Endodermal cell (in vitro differentiated cells): ENCODE measurements around the gene CENPF. TPM values are rescaled to one million over a fixed set of nuclear protein-coding genes. Genes with fewer than 3 reads are reported as not detected.

Experiments
- DNase-seq: peaks from one replicate; pipeline ENCODE4 v3.0.0-alpha.2; 2017
- H3K27ac ChIP-seq: 2 replicates; pipeline ENCODE4 v1.5.1; 2013; ENCODE audit warnings: mild to moderate bottlenecking, low read depth, low read length, moderate library complexity
- H3K27me3 ChIP-seq: 2 replicates; pipeline ENCODE4 v1.6.1; 2013; ENCODE audit warnings: mild to moderate bottlenecking, low read length, moderate library complexity; ENCODE audit not compliant: insufficient read depth, control insufficient read depth, poor library complexity, severe bottlenecking
- H3K36me3 ChIP-seq: 2 replicates; pipeline ENCODE4 v1.7.0; 2013; ENCODE audit warnings: mild to moderate bottlenecking, low read length, moderate library complexity; ENCODE audit not compliant: control insufficient read depth, insufficient read depth
- H3K4me1 ChIP-seq: one replicate; pipeline ENCODE4 v1.7.0; 2013; ENCODE audit warnings: low read length; ENCODE audit not compliant: control insufficient read depth, insufficient read depth
- H3K4me3 ChIP-seq: 2 replicates; pipeline ENCODE4 v1.5.1; 2013; ENCODE audit warnings: mild to moderate bottlenecking, low read length, moderate library complexity
- H3K9ac ChIP-seq: 2 replicates; pipeline ENCODE4 v1.6.1; 2013; ENCODE audit warnings: mild to moderate bottlenecking, low read length, moderate library complexity; ENCODE audit not compliant: poor library complexity, severe bottlenecking; ENCODE audit errors: extremely low read depth
- H3K9me3 ChIP-seq: 2 replicates; pipeline ENCODE4 v1.6.1; 2013; ENCODE audit warnings: mild to moderate bottlenecking, low read length, moderate library complexity; ENCODE audit not compliant: control insufficient read depth
- H3K27ac Mint-ChIP-seq: 2 replicates; pipeline ENCODE4 v1.8.0; 2020; ENCODE audit warnings: mixed read lengths
- H3K27me3 Mint-ChIP-seq: 2 replicates; pipeline ENCODE4 v1.8.0; 2021; ENCODE audit warnings: mild to moderate bottlenecking, mixed read lengths; ENCODE audit not compliant: insufficient read depth
- H3K36me3 Mint-ChIP-seq: 2 replicates; pipeline ENCODE4 v1.8.0; 2020; ENCODE audit warnings: low read depth, mixed read lengths
- H3K4me1 Mint-ChIP-seq: 2 replicates; pipeline ENCODE4 v1.8.0; 2020; ENCODE audit warnings: mixed read lengths
- H3K4me3 Mint-ChIP-seq: 2 replicates; pipeline ENCODE4 v1.8.0; 2020; ENCODE audit warnings: mild to moderate bottlenecking, moderate library complexity, mixed read lengths
- H3K9me3 Mint-ChIP-seq: 2 replicates; pipeline ENCODE4 v1.8.0; 2020; ENCODE audit warnings: mild to moderate bottlenecking, mixed read lengths
- CTCF ChIP-seq: fragments of 200-600 bp; sonication (generic); conservative IDR thresholded peaks from 2 replicates; pipeline ENCODE4 v1.5.0; 2021; ENCODE audit warnings: antibody characterized with exemption, mild to moderate bottlenecking
- whole genome bisulfite sequencing, 2 experiments: methylation state at CpG; one replicate each; pipeline versions ENCODE4 v1.1.5 to v1.1.7; 2013; ENCODE audit warnings: missing lambda C conversion rate in 2 of 2, mixed read lengths in 1 of 2; ENCODE audit not compliant: insufficient coverage in 1 of 2, insufficient read length in 1 of 2; 5-methylcytosine and 5-hydroxymethylcytosine counted together
- total RNA-seq, 2 donors: library from RNA; stranded (reverse); fragmentation: NEBNext Ultra II Directional in 1 of 2; extraction: Animal tissue kit (Norgen Biotek cat#: 25700) in 1 of 2; gene quantifications; 2 replicates in 1 of 2; 3 replicates in 1 of 2; pipeline ENCODE4 v1.2.1, GENCODE V29; 2021

The CENPF gene
- total RNA-seq, 2 donors from 2014 or later, result 77.2 to 87.2 TPM

GRCh38 chr1:214643030-214643429 is 40.0 kb downstream of the CENPF start:
- Histone ChIP-seq H3K9me3 (no peaks in the 10 kb centered on the region), H3K4me1 (no peaks in the 10 kb centered on the region), H3K4me3 (no peak overlapping the region), H3K36me3 (peaks cover 96% of the 10 kb centered on the region), H3K27ac (no peak overlapping the region), H3K9ac (no peak overlapping the region), H3K27me3 (no peaks in the 10 kb centered on the region)
- DNase-seq, result no peak
- Mint-ChIP-seq H3K27me3 (no peaks in the 10 kb centered on the region), H3K9me3 (no peaks in the 10 kb centered on the region), H3K36me3 (peaks cover 45% of the 10 kb centered on the region), H3K4me3 (no peak overlapping the region), H3K27ac (no peak overlapping the region), H3K4me1 (peaks cover under 1% of the 10 kb centered on the region)
- 93 to 98% methylated on average over 5 to 8 of the region's 8 CpGs for WGBS, 2 experiments
- TF ChIP-seq CTCF, result no peak

GRCh38 chr1:214645712-214646111 is 42.7 kb downstream of the CENPF start:
- WGBS, 2 experiments, result 95 to 96% methylated on average over 10 of the region's 10 CpGs
- peaks cover 7% of the 10 kb centered on the region for H3K4me1 Mint-ChIP-seq
- H3K36me3 ChIP-seq, result peaks cover 93% of the 10 kb centered on the region

GRCh38 chr1:214648801-214649200 is 45.8 kb downstream of the CENPF start:
- Histone ChIP-seq H3K4me1 (no peaks in the 10 kb centered on the region), H3K27me3 (no peaks in the 10 kb centered on the region), H3K27ac (no peak overlapping the region), H3K9ac (no peak overlapping the region), H3K4me3 (no peak overlapping the region), H3K36me3 (peaks cover 87% of the 10 kb centered on the region), H3K9me3 (no peaks in the 10 kb centered on the region)
- Mint-ChIP-seq H3K4me1 (peaks cover 7% of the 10 kb centered on the region), H3K4me3 (no peak overlapping the region), H3K36me3 (peaks cover 74% of the 10 kb centered on the region), H3K9me3 (no peaks in the 10 kb centered on the region), H3K27me3 (no peaks in the 10 kb centered on the region), H3K27ac (no peak overlapping the region)
- no peak for TF ChIP-seq CTCF
- no peak for DNase-seq
- WGBS, 2 experiments, result 90 to 96% methylated on average over 2 to 3 of the region's 3 CpGs

More at GRCh38 chr1:214645712-214646111, 42.7 kb downstream of the CENPF start:
- Histone ChIP-seq H3K4me1 (no peaks in the 10 kb centered on the region), H3K4me3 (no peak overlapping the region), H3K27ac (no peak overlapping the region), H3K9ac (no peak overlapping the region), H3K27me3 (no peaks in the 10 kb centered on the region), H3K9me3 (no peaks in the 10 kb centered on the region)
- TF ChIP-seq CTCF, result no peak
- DNase-seq, result no peak
- peaks cover 53% of the 10 kb centered on the region for H3K36me3 Mint-ChIP-seq
- H3K4me3 Mint-ChIP-seq, result no peak overlapping the region
- H3K27ac Mint-ChIP-seq, result no peak overlapping the region
- no peaks in the 10 kb centered on the region for H3K9me3 Mint-ChIP-seq
- H3K27me3 Mint-ChIP-seq, result no peaks in the 10 kb centered on the region
